HepG2 (cell line): Measurements from ENCODE around the gene NLGN4X. TPM values are rescaled to one million over a fixed set of nuclear protein-coding genes. Genes with fewer than 3 reads are reported as not detected.

Experiments used
- ATAC-seq: fragments of 200-7000 bp; cut with Tn5 transposase; 3 replicates; pipeline ENCODE4 v1.9.1; 2020; ENCODE audit warnings: mild to moderate bottlenecking, moderate library complexity
- BruUV-seq: library from RNA; stranded (reverse); fragments of 400-500 nt; replicated peaks from 2 replicates; lab custom pipeline; 2021; lab: Mats Ljungman, UMichigan
- CTCF ChIA-PET: fragments of 300-600 bp; formaldehyde crosslinking; extraction: SDS; loops from one replicate; lab custom pipeline; 2021; ENCODE audit warnings: low total read pairs, inconsistent platforms, low intra/inter-chr PET ratio; lab: Yijun Ruan, JAX
- POLR2A ChIA-PET: fragments of 350-600 bp; sonication (Branson Sonifier 250); formaldehyde crosslinking; loops from one replicate; lab custom pipeline; 2020; ENCODE audit warnings: antibody characterized with exemption, inconsistent platforms; lab: Yijun Ruan, JAX
- DNase-seq: peaks from one replicate; pipeline ENCODE4 v3.0.0-alpha.2; 2015; ENCODE audit warnings: low spot score
- FAIRE-seq: peaks from 3 replicates; lab custom pipeline; 2011; peaks lifted over from hg19 to GRCh38; lab: Jason Lieb, UNC
- H2AFZ ChIP-seq: one replicate; pipeline ENCODE4 v1.6.1; 2011; ENCODE audit warnings: low read length, inconsistent platforms
- H3K27ac ChIP-seq: fragments of 300-600 bp; 3 replicates; pipeline ENCODE4 v1.8.0; 2011; ENCODE audit warnings: mixed run types, mild to moderate bottlenecking, mixed read lengths, low read length, inconsistent platforms; ENCODE audit not compliant: insufficient read depth; ENCODE audit errors: extremely low read length
- H3K27me3 ChIP-seq, 2 experiments: fragments of 200-600 bp in 1 of 2; 2 replicates in 1 of 2; 3 replicates in 1 of 2; pipeline versions ENCODE4 v1.6.0 to v1.8.0; 2011; ENCODE audit warnings: low read length in 2 of 2, mild to moderate bottlenecking in 2 of 2, moderate library complexity in 2 of 2, inconsistent platforms in 1 of 2; ENCODE audit not compliant: insufficient read depth in 2 of 2, control insufficient read depth in 1 of 2
- H3K36me3 ChIP-seq, 2 experiments: fragments of 200-600 bp in 1 of 2; replicated peaks in 1 of 2; 2 replicates in 1 of 2; 3 replicates in 1 of 2; pipeline versions ENCODE4 v1.5.1 to v1.8.0; 2011; ENCODE audit warnings: low read length in 2 of 2, inconsistent platforms in 1 of 2; ENCODE audit not compliant: insufficient read depth in 2 of 2, control insufficient read depth in 1 of 2
- H3K4me1 ChIP-seq: 2 replicates; pipeline ENCODE4 v1.5.1; 2012; ENCODE audit warnings: low read length, inconsistent platforms; ENCODE audit not compliant: insufficient read depth
- H3K4me2 ChIP-seq: 2 replicates; pipeline ENCODE4 v1.6.0; 2011; ENCODE audit warnings: low read depth, low read length, inconsistent platforms
- H3K4me3 ChIP-seq, 3 experiments: fragments of 200-600 bp in 1 of 3; sonication (generic), shearing (Covaris generic) in 1 of 3; replicated peaks in 1 of 3; 2 replicates each; pipeline ENCODE4 v1.5.1; 2011 to 2016; ENCODE audit warnings: low read length in 3 of 3, inconsistent platforms in 2 of 3, low read depth in 2 of 3, mild to moderate bottlenecking in 2 of 3, control low read depth in 1 of 3, mixed read lengths in 1 of 3; ENCODE audit not compliant: insufficient read depth in 1 of 3
- H3K79me2 ChIP-seq: one replicate; pipeline ENCODE4 v1.6.1; 2011; ENCODE audit warnings: low read length, inconsistent platforms; ENCODE audit not compliant: insufficient read depth
- H3K9ac ChIP-seq: 2 replicates; pipeline ENCODE4 v1.6.0; 2011; ENCODE audit warnings: mild to moderate bottlenecking, low read depth, low read length, inconsistent platforms; ENCODE audit not compliant: insufficient read depth
- H3K9me3 ChIP-seq: 2 replicates; pipeline ENCODE4 v1.5.1; 2012; ENCODE audit warnings: mild to moderate bottlenecking, low read length
- H4K20me1 ChIP-seq: 2 replicates; pipeline ENCODE4 v1.6.0; 2011; ENCODE audit warnings: inconsistent platforms, mild to moderate bottlenecking, low read length, moderate library complexity; ENCODE audit not compliant: insufficient read depth
- ERF ChIP-seq: IDR thresholded peaks from 2 replicates; pipeline ENCODE4 v1.6.1; 2018; ENCODE audit warnings: missing biosample characterization, missing genetic modification reagents
- HMG20B ChIP-seq: conservative IDR thresholded peaks from 2 replicates; pipeline ENCODE4 v1.6.1; 2016; ENCODE audit warnings: missing genetic modification reagents, missing compliant biosample characterization
- PHF5A ChIP-seq: IDR thresholded peaks from one replicate; pipeline ENCODE4 v1.6.1; 2018; ENCODE audit warnings: low read depth, missing genetic modification reagents; ENCODE audit not compliant: unreplicated experiment
- TMF1 ChIP-seq: sonication (generic); formaldehyde crosslinking; IDR thresholded peaks from 2 replicates; pipeline ENCODE4 v1.8.1; 2022; ENCODE audit warnings: low read depth, missing genetic modification reagents
- ZBED4 ChIP-seq: sonication (generic); formaldehyde crosslinking; IDR thresholded peaks from 2 replicates; pipeline ENCODE4 v1.4.0; 2020; ENCODE audit warnings: missing genetic modification reagents, borderline replicate concordance
- ZGPAT ChIP-seq: IDR thresholded peaks from 2 replicates; pipeline ENCODE4 v1.6.1; 2016; ENCODE audit warnings: mild to moderate bottlenecking
- WGBS: methylation state at CpG from one replicate; pipeline ENCODE4 v1.1.6; 2017; ENCODE audit warnings: low lambda C conversion rate; 5-methylcytosine and 5-hydroxymethylcytosine counted together
- in situ Hi-C: cut with HindIII; loops from 2 replicates; pipeline ENCODE4 v1.10.0; 2017; ENCODE audit warnings: low pct_unique_long_range_greater_than_20kb; ENCODE audit not compliant: extremely low pct_ligation_motif_present
- intact Hi-C: fragments of 100-400 bp; cut with micrococcal nuclease; formaldehyde crosslinking; loops from one replicate; pipeline ENCODE4 v1.10.0; 2022; ENCODE audit not compliant: unreplicated experiment
- polyA plus RNA-seq, 8 experiments: library from polyadenylated mRNA; depleted of rRNA in 3 of 8; stranded (reverse) in 7 of 8; unstranded in 1 of 8; fragments of >200 nt; fragmentation: Illumina TruSeq in 4 of 8; extraction: Trizol in 4 of 8; gene quantifications; 2 replicates each; pipeline versions ENCODE4 v1.2.1 to v1.2.3, GENCODE V29; 2011 to 2016; ENCODE audit warnings: low read depth in 4 of 8, missing spikeins in 1 of 8, mixed read lengths in 1 of 8; ENCODE audit not compliant: insufficient read depth in 1 of 8
- total RNA-seq, 5 experiments: library from RNA; depleted of rRNA; stranded (reverse); fragments of >200 nt; fragmentation: Illumina TruSeq; extraction: Trizol; gene quantifications; 2 replicates each; pipeline ENCODE4 v1.2.3, GENCODE V29; 2016; ENCODE audit warnings: low read depth in 1 of 5
- TF ChIP-seq, protein P1 (sequence below): sonication (generic); formaldehyde crosslinking; IDR thresholded peaks from 2 replicates; pipeline ENCODE4 v1.8.0; 2022; ENCODE audit warnings: low read depth, missing genetic modification reagents
- TF ChIP-seq, protein P2 (sequence below): sonication (generic); formaldehyde crosslinking; IDR thresholded peaks from 2 replicates; pipeline ENCODE4 v1.8.1; 2023; ENCODE audit warnings: mild to moderate bottlenecking, missing genetic modification reagents, borderline replicate concordance
- TF ChIP-seq, protein P3 (sequence below): sonication (generic); formaldehyde crosslinking; IDR thresholded peaks from 2 replicates; pipeline ENCODE4 v1.5.0; 2020; ENCODE audit warnings: mild to moderate bottlenecking, missing genetic modification reagents

The NLGN4X gene
- total and polyA plus RNA-seq, 2 of the 13 experiments (the other 11 are each of a cell fraction or from before 2014, with no cell fraction given) = not detected

GRCh38 chrX:5979338-5979737 lies 249.3 kb downstream of the NLGN4X start:
- intact Hi-C loops = no loop called here
- ATAC-seq (no peak), FAIRE-seq (no peak), DNase-seq (no peak)
- no peak overlapping the region for H3K27ac ChIP-seq
- H3K36me3 ChIP-seq = no peaks in the 10 kb centered on the region
- H3K27me3 ChIP-seq = no peaks in the 10 kb centered on the region
- POLR2A ChIA-PET = no interaction called here
- no peak overlapping the region for H3K4me3 ChIP-seq
- H3K9me3 ChIP-seq = no peaks in the 10 kb centered on the region; the same call in 1 of the 2 replicates
- H3K4me2 ChIP-seq = no peak overlapping the region
- BruUV-seq = no TSS peak
- H3K9ac ChIP-seq = no peak overlapping the region
- H3K4me1 ChIP-seq = no peaks in the 10 kb centered on the region
- 0% methylated on average over 1 of the region's 1 CpG for WGBS
- H3K79me2 ChIP-seq = no peaks in the 10 kb centered on the region
- no peaks in the 10 kb centered on the region for H4K20me1 ChIP-seq
- no peak for TF ChIP-seq ERF (CRISPR knock-in tag)
- CTCF ChIA-PET = no interaction called here
- in situ Hi-C loops = no loop called here
- no peak overlapping the region for H2AFZ ChIP-seq

GRCh38 chrX:5976332-5976731 lies 252.3 kb downstream of the NLGN4X start:
- H3K36me3 ChIP-seq = no peaks in the 10 kb centered on the region
- in situ Hi-C loops (no loop called here), intact Hi-C loops (no loop called here)
- H3K4me1 ChIP-seq = no peaks in the 10 kb centered on the region
- no TSS peak for BruUV-seq
- POLR2A ChIA-PET = no interaction called here
- H3K4me3 ChIP-seq = no peak overlapping the region
- no peaks in the 10 kb centered on the region for H3K9me3 ChIP-seq
- CTCF ChIA-PET = no interaction called here
- no peak overlapping the region for H3K27ac ChIP-seq
- FAIRE-seq (no peak), ATAC-seq (no peak), DNase-seq (no peak)
- no peaks in the 10 kb centered on the region for H3K79me2 ChIP-seq
- H3K9ac ChIP-seq = no peak overlapping the region
- H4K20me1 ChIP-seq = no peaks in the 10 kb centered on the region
- no peak overlapping the region for H2AFZ ChIP-seq
- no peak overlapping the region for H3K4me2 ChIP-seq
- no peak for TF ChIP-seq HMG20B (CRISPR knock-in tag)
- no peak for TF ChIP-seq ZBED4 (CRISPR knock-in tag)
- TF ChIP-seq, protein P1, sequence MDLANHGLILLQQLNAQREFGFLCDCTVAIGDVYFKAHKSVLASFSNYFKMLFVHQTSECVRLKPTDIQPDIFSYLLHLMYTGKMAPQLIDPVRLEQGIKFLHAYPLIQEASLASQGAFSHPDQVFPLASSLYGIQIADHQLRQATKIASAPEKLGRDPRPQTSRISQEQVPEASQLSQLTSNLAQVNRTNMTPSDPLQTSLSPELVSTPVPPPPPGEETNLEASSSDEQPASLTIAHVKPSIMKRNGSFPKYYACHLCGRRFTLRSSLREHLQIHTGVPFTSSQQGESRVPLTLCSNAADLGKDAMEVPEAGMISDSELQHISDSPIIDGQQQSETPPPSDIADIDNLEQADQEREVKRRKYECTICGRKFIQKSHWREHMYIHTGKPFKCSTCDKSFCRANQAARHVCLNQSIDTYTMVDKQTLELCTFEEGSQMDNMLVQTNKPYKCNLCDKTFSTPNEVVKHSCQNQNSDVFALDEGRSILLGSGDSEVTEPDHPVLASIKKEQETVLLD = no peak
- no peak for TF ChIP-seq ZGPAT (CRISPR knock-in tag)
- TF ChIP-seq, protein P2, sequence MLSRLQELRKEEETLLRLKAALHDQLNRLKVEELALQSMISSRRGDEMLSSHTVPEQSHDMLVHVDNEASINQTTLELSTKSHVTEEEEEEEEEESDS (CRISPR knock-in tag) = no peak
- TF ChIP-seq, protein P3, sequence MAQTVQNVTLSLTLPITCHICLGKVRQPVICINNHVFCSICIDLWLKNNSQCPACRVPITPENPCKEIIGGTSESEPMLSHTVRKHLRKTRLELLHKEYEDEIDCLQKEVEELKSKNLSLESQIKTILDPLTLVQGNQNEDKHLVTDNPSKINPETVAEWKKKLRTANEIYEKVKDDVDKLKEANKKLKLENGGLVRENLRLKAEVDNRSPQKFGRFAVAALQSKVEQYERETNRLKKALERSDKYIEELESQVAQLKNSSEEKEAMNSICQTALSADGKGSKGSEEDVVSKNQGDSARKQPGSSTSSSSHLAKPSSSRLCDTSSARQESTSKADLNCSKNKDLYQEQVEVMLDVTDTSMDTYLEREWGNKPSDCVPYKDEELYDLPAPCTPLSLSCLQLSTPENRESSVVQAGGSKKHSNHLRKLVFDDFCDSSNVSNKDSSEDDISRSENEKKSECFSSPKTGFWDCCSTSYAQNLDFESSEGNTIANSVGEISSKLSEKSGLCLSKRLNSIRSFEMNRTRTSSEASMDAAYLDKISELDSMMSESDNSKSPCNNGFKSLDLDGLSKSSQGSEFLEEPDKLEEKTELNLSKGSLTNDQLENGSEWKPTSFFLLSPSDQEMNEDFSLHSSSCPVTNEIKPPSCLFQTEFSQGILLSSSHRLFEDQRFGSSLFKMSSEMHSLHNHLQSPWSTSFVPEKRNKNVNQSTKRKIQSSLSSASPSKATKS (CRISPR knock-in tag) = no peak
- TF ChIP-seq PHF5A (CRISPR knock-in tag) = no peak
- no peak for TF ChIP-seq TMF1 (CRISPR knock-in tag)
- no peaks in the 10 kb centered on the region for H3K27me3 ChIP-seq
- 0% methylated on average over 4 of the region's 4 CpGs for WGBS
